GM21447 (cell line): Measurements from ENCODE around the gene ADAMTS6.

ENCODE experiments used
- ATAC-seq: cut with Tn5 transposase; IDR thresholded peaks from one replicate; pipeline ENCODE4 v1.9.1; 2021; ENCODE audit not compliant: unreplicated experiment

Gene ADAMTS6

GRCh38 chr5:65292196-65292595 is 189.5 kb downstream of the ADAMTS6 start:
- ATAC-seq = no peak

GRCh38 chr5:65290677-65291076 is 191.0 kb downstream of the ADAMTS6 start:
- ATAC-seq = no peak

- no peak for ATAC-seq
These were observed 193.1 kb downstream of the ADAMTS6 start for GRCh38 chr5:65288657-65289056.

- no peak for ATAC-seq
These were observed 202.1 kb downstream of the ADAMTS6 start for GRCh38 chr5:65279603-65280002.

- ATAC-seq = no peak
These were observed 205.4 kb downstream of the ADAMTS6 start for GRCh38 chr5:65276178-65276890.

GRCh38 chr5:65271906-65272305 is 209.8 kb downstream of the ADAMTS6 start:
- no peak for ATAC-seq

- ATAC-seq = no peak
These were observed 213.2 kb downstream of the ADAMTS6 start for GRCh38 chr5:65268525-65268924.

- no peak for ATAC-seq
These were observed 217.3 kb downstream of the ADAMTS6 start for GRCh38 chr5:65264420-65264819.

- no peak for ATAC-seq
These were observed 218.4 kb downstream of the ADAMTS6 start for GRCh38 chr5:65263321-65263720.

- ATAC-seq = no peak
These were observed 219.1 kb downstream of the ADAMTS6 start for GRCh38 chr5:65262649-65263059.

GRCh38 chr5:65262096-65262495 is 219.6 kb downstream of the ADAMTS6 start:
- no peak for ATAC-seq

GRCh38 chr5:65261499-65261898 is 220.2 kb downstream of the ADAMTS6 start:
- ATAC-seq = no peak

- no peak for ATAC-seq
These were observed 226.4 kb downstream of the ADAMTS6 start for GRCh38 chr5:65255294-65255693.

GRCh38 chr5:65252977-65253376 is 228.7 kb downstream of the ADAMTS6 start:
- ATAC-seq = no peak

- ATAC-seq = no peak
These were observed 232.8 kb downstream of the ADAMTS6 start for GRCh38 chr5:65248896-65249295.

- ATAC-seq = no peak
These were observed 234.1 kb downstream of the ADAMTS6 start for GRCh38 chr5:65247594-65247993.

GRCh38 chr5:65246741-65247140 is 235.0 kb downstream of the ADAMTS6 start:
- ATAC-seq = no peak

GRCh38 chr5:65244031-65244430 is 237.7 kb downstream of the ADAMTS6 start:
- ATAC-seq = no peak

- no peak for ATAC-seq
These were observed 238.6 kb downstream of the ADAMTS6 start for GRCh38 chr5:65243161-65243560.

GRCh38 chr5:65229841-65230240 is 251.9 kb downstream of the ADAMTS6 start:
- ATAC-seq = no peak

GRCh38 chr5:65213921-65214525 is 267.7 kb downstream of the ADAMTS6 start:
- ATAC-seq = no peak

GRCh38 chr5:65209341-65209740 is 272.4 kb downstream of the ADAMTS6 start:
- no peak for ATAC-seq

GRCh38 chr5:65204966-65205365 is 276.8 kb downstream of the ADAMTS6 start:
- ATAC-seq = no peak
